Retinal pigment epithelial cell (primary cell): ENCODE data around the gene RPL15.

Experiments used
- DNase-seq: peaks from one replicate; pipeline ENCODE4 v3.0.0-alpha.2; 2010; ENCODE audit warnings: low read depth
- H3K4me3 ChIP-seq: 2 replicates; pipeline ENCODE4 v1.5.1; 2011; ENCODE audit warnings: mild to moderate bottlenecking, low read length, control low read depth, moderate library complexity
- CTCF ChIP-seq: conservative IDR thresholded peaks from 2 replicates; pipeline ENCODE4 v1.5.1; 2011; ENCODE audit warnings: low read depth, low read length, control low read depth, inconsistent platforms

RPL15 gene

GRCh38 chr3:23882487-23882918, 34.4 kb upstream of the RPL15 start:
- no peak for TF ChIP-seq CTCF
- DNase-seq, result no peak
- H3K4me3 ChIP-seq, result no peak overlapping the region

GRCh38 chr3:23884481-23884880, 32.5 kb upstream of the RPL15 start:
- no peak overlapping the region for H3K4me3 ChIP-seq
- TF ChIP-seq CTCF, result peak; percentile 28
- no peak for DNase-seq

- no peak for TF ChIP-seq CTCF
- no peak for DNase-seq
- H3K4me3 ChIP-seq, result no peak overlapping the region
These were observed 31.7 kb upstream of the RPL15 start for GRCh38 chr3:23885210-23885609.

- no peak overlapping the region for H3K4me3 ChIP-seq
- TF ChIP-seq CTCF, result no peak
- DNase-seq, result no peak
These were observed 30.6 kb upstream of the RPL15 start for GRCh38 chr3:23886311-23886710.

GRCh38 chr3:23888617-23889228, 28.2 kb upstream of the RPL15 start:
- TF ChIP-seq CTCF, result peak; percentile 74
- no peak for DNase-seq
- H3K4me3 ChIP-seq, result no peak overlapping the region

GRCh38 chr3:23889386-23889785, 27.5 kb upstream of the RPL15 start:
- DNase-seq, result no peak
- TF ChIP-seq CTCF, result no peak
- H3K4me3 ChIP-seq, result no peak overlapping the region

GRCh38 chr3:23889950-23890349, 27.0 kb upstream of the RPL15 start:
- TF ChIP-seq CTCF, result no peak
- H3K4me3 ChIP-seq, result no peak overlapping the region
- DNase-seq, result no peak
